Astrocyte of the cerebellum (primary cell): Measurements from ENCODE around the gene KIAA1671.

Experiments used
- DNase-seq: peaks from one replicate; pipeline ENCODE4 v3.0.0-alpha.2; 2011; ENCODE audit warnings: low read depth
- H3K4me3 ChIP-seq: 2 replicates; pipeline ENCODE4 v1.5.1; 2011; ENCODE audit warnings: mild to moderate bottlenecking, low read depth, low read length, moderate library complexity
- CTCF ChIP-seq: IDR thresholded peaks from 2 replicates; pipeline ENCODE4 v1.5.1; 2012; ENCODE audit warnings: low read length, low read depth, moderate library complexity, mild to moderate bottlenecking; ENCODE audit errors: missing control alignments
- in situ Hi-C: cut with HindIII; loops from 2 replicates; pipeline ENCODE4 v1.10.0; 2017; ENCODE audit warnings: low sequenced_read_pairs

The KIAA1671 gene

GRCh38 chr22:24942301-24942700, 10.2 kb upstream of the KIAA1671 start:
- H3K4me3 ChIP-seq = no peak overlapping the region
- TF ChIP-seq CTCF = no peak
- in situ Hi-C loops = no loop called here
- no peak for DNase-seq

- DNase-seq = no peak
- no peak overlapping the region for H3K4me3 ChIP-seq
- in situ Hi-C loops = no loop called here
- no peak for TF ChIP-seq CTCF
These were observed 8.1 kb upstream of the KIAA1671 start for GRCh38 chr22:24944217-24944937.

GRCh38 chr22:24945430-24945829, 7.1 kb upstream of the KIAA1671 start:
- in situ Hi-C loops = no loop called here
- TF ChIP-seq CTCF = no peak
- no peak overlapping the region for H3K4me3 ChIP-seq
- DNase-seq = no peak

DNA sequence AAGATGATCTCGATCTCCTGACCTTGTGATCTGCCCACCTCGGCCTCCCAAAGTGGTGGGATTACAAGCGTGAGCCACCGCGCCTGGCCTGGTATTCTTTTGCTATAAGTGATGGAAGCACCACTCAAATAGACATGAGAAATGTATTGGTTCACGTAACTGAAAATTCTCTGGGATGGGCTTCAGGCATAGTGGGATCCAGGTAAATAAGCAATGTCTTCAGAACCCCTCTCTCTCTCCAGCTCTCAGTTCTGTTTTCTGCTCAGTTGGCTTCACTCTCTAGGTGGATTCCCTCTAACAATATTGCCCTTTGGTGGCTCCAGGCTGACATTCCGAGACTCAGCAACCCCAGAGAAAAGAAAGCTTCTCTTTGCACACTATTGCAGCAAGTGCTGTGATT, 5.1 kb upstream of the KIAA1671 start:
- no peak for DNase-seq
- no peak for TF ChIP-seq CTCF
- in situ Hi-C loops = no loop called here

DNA sequence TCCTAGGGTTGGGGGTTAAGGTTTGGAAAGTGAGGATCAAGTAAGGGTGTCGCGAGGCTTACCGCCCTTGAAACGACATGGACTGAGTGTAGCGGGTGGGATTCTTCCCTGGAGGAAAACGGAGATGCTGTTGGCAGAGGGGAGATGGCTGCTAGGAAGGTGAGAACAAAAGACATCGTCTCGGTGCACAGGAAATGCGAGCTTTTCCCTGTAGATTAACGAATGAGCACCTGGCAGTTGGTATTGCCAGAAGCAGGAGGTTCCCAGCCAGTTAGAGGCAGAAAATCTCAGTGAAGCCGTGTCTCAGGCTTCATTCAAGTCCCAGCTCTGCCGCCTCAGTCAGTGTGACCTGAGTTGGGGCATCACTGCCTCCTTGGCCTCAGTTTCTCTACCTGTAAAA, 4.6 kb upstream of the KIAA1671 start:
- H3K4me3 ChIP-seq = no peak overlapping the region
- DNase-seq = no peak
- in situ Hi-C loops = no loop called here
- no peak for TF ChIP-seq CTCF

More for the DNA sequence above, 5.1 kb upstream of the KIAA1671 start:
- H3K4me3 ChIP-seq = no peak overlapping the region

GRCh38 chr22:24948356-24949202, 3.9 kb upstream of the KIAA1671 start:
- in situ Hi-C loops = no loop called here
- DNase-seq = no peak
- H3K4me3 ChIP-seq = no peak overlapping the region
- TF ChIP-seq CTCF = no peak
